HepG2 (cell line): ENCODE data around the gene ZSCAN1. TPM values are rescaled to one million over a fixed set of nuclear protein-coding genes. Genes with fewer than 3 reads are reported as not detected.

Source experiments
- FOXJ3 ChIP-seq: sonication (generic); formaldehyde crosslinking; IDR thresholded peaks from 2 replicates; pipeline ENCODE4 v1.4.0; 2020; ENCODE audit warnings: missing genetic modification reagents, mild to moderate bottlenecking, borderline replicate concordance
- MTF1 ChIP-seq: sonication (generic); formaldehyde crosslinking; IDR thresholded peaks from 2 replicates; pipeline ENCODE4 v1.5.0; 2020; ENCODE audit warnings: missing genetic modification reagents
- NR3C1 ChIP-seq: sonication (generic); formaldehyde crosslinking; IDR thresholded peaks from 2 replicates; pipeline ENCODE4 v1.4.0; 2020; ENCODE audit warnings: missing genetic modification reagents
- RARA ChIP-seq: IDR thresholded peaks from 2 replicates; pipeline ENCODE4 v1.6.1; 2016; ENCODE audit warnings: missing genetic modification reagents, missing compliant biosample characterization
- SALL1 ChIP-seq: sonication (generic); formaldehyde crosslinking; IDR thresholded peaks from 2 replicates; pipeline ENCODE4 v1.8.0; 2022; ENCODE audit warnings: mild to moderate bottlenecking, missing genetic modification reagents
- TAF1 ChIP-seq: sonication (generic); formaldehyde crosslinking; IDR thresholded peaks from 2 replicates; pipeline ENCODE4 v1.4.0; 2020; ENCODE audit warnings: missing genetic modification reagents
- TARDBP ChIP-seq: sonication (generic); formaldehyde crosslinking; IDR thresholded peaks from 2 replicates; pipeline ENCODE4 v1.8.0; 2022; ENCODE audit warnings: mild to moderate bottlenecking, missing genetic modification reagents
- TCF7L2 ChIP-seq: IDR thresholded peaks from 2 replicates; pipeline ENCODE4 v1.6.1; 2011; ENCODE audit warnings: mild to moderate bottlenecking, low read depth, low read length, moderate library complexity
- WIZ ChIP-seq: sonication (generic); formaldehyde crosslinking; IDR thresholded peaks from 2 replicates; pipeline ENCODE4 v1.5.1; 2020; ENCODE audit warnings: mild to moderate bottlenecking, missing genetic modification reagents
- ZNF543 ChIP-seq: sonication (generic); formaldehyde crosslinking; IDR thresholded peaks from 2 replicates; pipeline ENCODE4 v1.4.0; 2020; ENCODE audit warnings: mild to moderate bottlenecking, missing genetic modification reagents
- ZNF615 ChIP-seq: sonication (generic); formaldehyde crosslinking; IDR thresholded peaks from 2 replicates; pipeline ENCODE4 v1.5.0; 2020; ENCODE audit warnings: mild to moderate bottlenecking, missing genetic modification reagents, borderline replicate concordance
- polyA plus RNA-seq, 8 experiments: library from polyadenylated mRNA; depleted of rRNA in 3 of 8; stranded (reverse) in 7 of 8; unstranded in 1 of 8; fragments of >200 nt; fragmentation: Illumina TruSeq in 4 of 8; extraction: Trizol in 4 of 8; gene quantifications; 2 replicates each; pipeline versions ENCODE4 v1.2.1 to v1.2.3, GENCODE V29; 2011 to 2016; ENCODE audit warnings: low read depth in 4 of 8, missing spikeins in 1 of 8, mixed read lengths in 1 of 8; ENCODE audit not compliant: insufficient read depth in 1 of 8
- total RNA-seq, 5 experiments: library from RNA; depleted of rRNA; stranded (reverse); fragments of >200 nt; fragmentation: Illumina TruSeq; extraction: Trizol; gene quantifications; 2 replicates each; pipeline ENCODE4 v1.2.3, GENCODE V29; 2016; ENCODE audit warnings: low read depth in 1 of 5
- TF ChIP-seq, protein P1 (sequence below): sonication (generic); formaldehyde crosslinking; IDR thresholded peaks from 2 replicates; pipeline ENCODE4 v1.9.0; 2021; ENCODE audit warnings: mild to moderate bottlenecking, missing genetic modification reagents
- TF ChIP-seq, protein P2 (sequence below): sonication (generic); formaldehyde crosslinking; IDR thresholded peaks from 2 replicates; pipeline ENCODE4 v1.4.0; 2020; ENCODE audit warnings: mild to moderate bottlenecking, low read depth, missing genetic modification reagents
- TF ChIP-seq, protein P3 (sequence below): IDR thresholded peaks from 2 replicates; pipeline ENCODE4 v1.6.1; 2012; ENCODE audit warnings: inconsistent platforms
- TF ChIP-seq, protein P4 (sequence below): sonication (generic); formaldehyde crosslinking; IDR thresholded peaks from 2 replicates; pipeline ENCODE4 v1.4.0; 2020; ENCODE audit warnings: missing genetic modification reagents
- TF ChIP-seq, protein P5 (sequence below): sonication (generic); formaldehyde crosslinking; IDR thresholded peaks from 2 replicates; pipeline ENCODE4 v1.4.0; 2020; ENCODE audit warnings: missing genetic modification reagents

ZSCAN1 gene
- total and polyA plus RNA-seq, 2 of the 13 experiments (the other 11 are each of a cell fraction or from before 2014, with no cell fraction given) = not detected

DNA sequence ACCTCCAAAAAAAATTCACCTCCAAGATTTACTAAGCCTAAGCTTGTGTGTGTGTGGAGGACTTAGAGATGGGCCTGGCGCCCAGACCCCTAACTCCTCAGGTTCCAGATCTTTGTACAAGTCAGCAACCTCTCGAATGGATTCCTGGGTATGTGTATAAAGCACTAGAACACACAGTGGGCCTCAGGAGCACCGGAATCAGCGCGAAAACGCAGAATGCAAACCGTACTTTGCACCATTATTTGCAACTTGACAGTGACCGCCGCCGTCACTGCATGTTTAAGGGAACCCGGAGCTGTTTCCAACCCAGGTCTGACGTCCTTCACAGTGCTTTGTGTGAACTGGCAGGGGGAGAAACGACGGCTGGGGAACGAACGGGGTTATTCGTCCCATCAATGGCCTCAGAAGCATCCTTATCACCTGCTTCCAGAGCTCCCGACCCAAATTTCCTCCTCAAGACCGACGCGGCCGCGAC is 31.9 kb upstream of the ZSCAN1 start (continued):
- TF ChIP-seq SALL1 (CRISPR knock-in tag) = peak; percentile 44
- no peak for TF ChIP-seq ZNF543
- no peak for TF ChIP-seq TARDBP
- TF ChIP-seq NR3C1 (CRISPR knock-in tag) = no peak
- TF ChIP-seq MTF1 (CRISPR knock-in tag) = no peak
- TF ChIP-seq FOXJ3 (CRISPR knock-in tag) = peak; percentile 39
- no peak for TF ChIP-seq ZNF615 (CRISPR knock-in tag)
- TF ChIP-seq, protein P1, sequence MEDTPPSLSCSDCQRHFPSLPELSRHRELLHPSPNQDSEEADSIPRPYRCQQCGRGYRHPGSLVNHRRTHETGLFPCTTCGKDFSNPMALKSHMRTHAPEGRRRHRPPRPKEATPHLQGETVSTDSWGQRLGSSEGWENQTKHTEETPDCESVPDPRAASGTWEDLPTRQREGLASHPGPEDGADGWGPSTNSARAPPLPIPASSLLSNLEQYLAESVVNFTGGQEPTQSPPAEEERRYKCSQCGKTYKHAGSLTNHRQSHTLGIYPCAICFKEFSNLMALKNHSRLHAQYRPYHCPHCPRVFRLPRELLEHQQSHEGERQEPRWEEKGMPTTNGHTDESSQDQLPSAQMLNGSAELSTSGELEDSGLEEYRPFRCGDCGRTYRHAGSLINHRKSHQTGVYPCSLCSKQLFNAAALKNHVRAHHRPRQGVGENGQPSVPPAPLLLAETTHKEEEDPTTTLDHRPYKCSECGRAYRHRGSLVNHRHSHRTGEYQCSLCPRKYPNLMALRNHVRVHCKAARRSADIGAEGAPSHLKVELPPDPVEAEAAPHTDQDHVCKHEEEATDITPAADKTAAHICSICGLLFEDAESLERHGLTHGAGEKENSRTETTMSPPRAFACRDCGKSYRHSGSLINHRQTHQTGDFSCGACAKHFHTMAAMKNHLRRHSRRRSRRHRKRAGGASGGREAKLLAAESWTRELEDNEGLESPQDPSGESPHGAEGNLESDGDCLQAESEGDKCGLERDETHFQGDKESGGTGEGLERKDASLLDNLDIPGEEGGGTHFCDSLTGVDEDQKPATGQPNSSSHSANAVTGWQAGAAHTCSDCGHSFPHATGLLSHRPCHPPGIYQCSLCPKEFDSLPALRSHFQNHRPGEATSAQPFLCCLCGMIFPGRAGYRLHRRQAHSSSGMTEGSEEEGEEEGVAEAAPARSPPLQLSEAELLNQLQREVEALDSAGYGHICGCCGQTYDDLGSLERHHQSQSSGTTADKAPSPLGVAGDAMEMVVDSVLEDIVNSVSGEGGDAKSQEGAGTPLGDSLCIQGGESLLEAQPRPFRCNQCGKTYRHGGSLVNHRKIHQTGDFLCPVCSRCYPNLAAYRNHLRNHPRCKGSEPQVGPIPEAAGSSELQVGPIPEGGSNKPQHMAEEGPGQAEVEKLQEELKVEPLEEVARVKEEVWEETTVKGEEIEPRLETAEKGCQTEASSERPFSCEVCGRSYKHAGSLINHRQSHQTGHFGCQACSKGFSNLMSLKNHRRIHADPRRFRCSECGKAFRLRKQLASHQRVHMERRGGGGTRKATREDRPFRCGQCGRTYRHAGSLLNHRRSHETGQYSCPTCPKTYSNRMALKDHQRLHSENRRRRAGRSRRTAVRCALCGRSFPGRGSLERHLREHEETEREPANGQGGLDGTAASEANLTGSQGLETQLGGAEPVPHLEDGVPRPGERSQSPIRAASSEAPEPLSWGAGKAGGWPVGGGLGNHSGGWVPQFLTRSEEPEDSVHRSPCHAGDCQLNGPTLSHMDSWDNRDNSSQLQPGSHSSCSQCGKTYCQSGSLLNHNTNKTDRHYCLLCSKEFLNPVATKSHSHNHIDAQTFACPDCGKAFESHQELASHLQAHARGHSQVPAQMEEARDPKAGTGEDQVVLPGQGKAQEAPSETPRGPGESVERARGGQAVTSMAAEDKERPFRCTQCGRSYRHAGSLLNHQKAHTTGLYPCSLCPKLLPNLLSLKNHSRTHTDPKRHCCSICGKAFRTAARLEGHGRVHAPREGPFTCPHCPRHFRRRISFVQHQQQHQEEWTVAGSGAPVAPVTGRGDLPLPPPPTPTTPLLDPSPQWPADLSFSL (CRISPR knock-in tag) = no peak
- TF ChIP-seq, protein P2, sequence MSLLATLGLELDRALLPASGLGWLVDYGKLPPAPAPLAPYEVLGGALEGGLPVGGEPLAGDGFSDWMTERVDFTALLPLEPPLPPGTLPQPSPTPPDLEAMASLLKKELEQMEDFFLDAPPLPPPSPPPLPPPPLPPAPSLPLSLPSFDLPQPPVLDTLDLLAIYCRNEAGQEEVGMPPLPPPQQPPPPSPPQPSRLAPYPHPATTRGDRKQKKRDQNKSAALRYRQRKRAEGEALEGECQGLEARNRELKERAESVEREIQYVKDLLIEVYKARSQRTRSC (CRISPR knock-in tag) = no peak
- TF ChIP-seq, protein P3, sequence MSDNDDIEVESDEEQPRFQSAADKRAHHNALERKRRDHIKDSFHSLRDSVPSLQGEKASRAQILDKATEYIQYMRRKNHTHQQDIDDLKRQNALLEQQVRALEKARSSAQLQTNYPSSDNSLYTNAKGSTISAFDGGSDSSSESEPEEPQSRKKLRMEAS = no peak; the same call in 1 of the 2 replicates
- TF ChIP-seq, protein P4, sequence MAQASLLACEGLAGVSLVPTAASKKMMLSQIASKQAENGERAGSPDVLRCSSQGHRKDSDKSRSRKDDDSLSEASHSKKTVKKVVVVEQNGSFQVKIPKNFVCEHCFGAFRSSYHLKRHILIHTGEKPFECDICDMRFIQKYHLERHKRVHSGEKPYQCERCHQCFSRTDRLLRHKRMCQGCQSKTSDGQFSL (CRISPR knock-in tag) = no peak
- TF ChIP-seq WIZ = peak; percentile 38; the same call in 1 of the 2 replicates
- TF ChIP-seq RARA (CRISPR knock-in tag) = no peak
- TF ChIP-seq TAF1 (CRISPR knock-in tag) = no peak
- no peak for TF ChIP-seq TCF7L2
- TF ChIP-seq, protein P5, sequence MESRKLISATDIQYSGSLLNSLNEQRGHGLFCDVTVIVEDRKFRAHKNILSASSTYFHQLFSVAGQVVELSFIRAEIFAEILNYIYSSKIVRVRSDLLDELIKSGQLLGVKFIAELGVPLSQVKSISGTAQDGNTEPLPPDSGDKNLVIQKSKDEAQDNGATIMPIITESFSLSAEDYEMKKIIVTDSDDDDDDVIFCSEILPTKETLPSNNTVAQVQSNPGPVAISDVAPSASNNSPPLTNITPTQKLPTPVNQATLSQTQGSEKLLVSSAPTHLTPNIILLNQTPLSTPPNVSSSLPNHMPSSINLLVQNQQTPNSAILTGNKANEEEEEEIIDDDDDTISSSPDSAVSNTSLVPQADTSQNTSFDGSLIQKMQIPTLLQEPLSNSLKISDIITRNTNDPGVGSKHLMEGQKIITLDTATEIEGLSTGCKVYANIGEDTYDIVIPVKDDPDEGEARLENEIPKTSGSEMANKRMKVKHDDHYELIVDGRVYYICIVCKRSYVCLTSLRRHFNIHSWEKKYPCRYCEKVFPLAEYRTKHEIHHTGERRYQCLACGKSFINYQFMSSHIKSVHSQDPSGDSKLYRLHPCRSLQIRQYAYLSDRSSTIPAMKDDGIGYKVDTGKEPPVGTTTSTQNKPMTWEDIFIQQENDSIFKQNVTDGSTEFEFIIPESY = no peak
